K562 (cell line): ENCODE measurements around the gene ZMIZ1. TPM values are rescaled to one million over a fixed set of nuclear protein-coding genes. Genes with fewer than 3 reads are reported as not detected.

Experiments
- ATAC-seq: fragments of 200-7000 bp; cut with Tn5 transposase; 3 replicates; pipeline ENCODE4 v1.9.1; 2020; ENCODE audit warnings: moderate library complexity
- BruUV-seq: library from RNA; stranded (reverse); fragments of 400-500 nt; replicated peaks from 2 replicates; lab custom pipeline; 2021; lab: Mats Ljungman, UMichigan
- CTCF ChIA-PET: fragments of 300-600 bp; formaldehyde crosslinking; extraction: SDS; loops from one replicate; lab custom pipeline; 2021; ENCODE audit warnings: low intra/inter-chr PET ratio; lab: Yijun Ruan, JAX
- POLR2A ChIA-PET: fragments of 300-600, 350-650 bp; sonication (Branson Sonifier 250); formaldehyde crosslinking; extraction: SDS; loops from one replicate; lab custom pipeline; 2021; ENCODE audit warnings: antibody characterized with exemption, inconsistent platforms; lab: Yijun Ruan, JAX
- DNase-seq, 4 experiments: peaks; one replicate each; pipeline versions ENCODE4 v3.0.0 to v3.0.0-alpha.2; 2011 to 2018; ENCODE audit warnings: low spot score in 3 of 4, mixed read lengths in 3 of 4; ENCODE audit errors: extremely low read depth in 1 of 4
- FAIRE-seq: peaks from 2 replicates; lab custom pipeline; 2011; peaks lifted over from hg19 to GRCh38; lab: Jason Lieb, UNC
- H2AFZ ChIP-seq: 2 replicates; pipeline ENCODE4 v1.6.0; 2011; ENCODE audit warnings: low read depth, low read length, control low read depth, inconsistent platforms
- H3K27ac ChIP-seq: fragments of 200-600 bp; 3 replicates; pipeline ENCODE4 v1.8.0; 2011; ENCODE audit warnings: low read depth, mild to moderate bottlenecking, control low read depth, inconsistent platforms, low read length, moderate library complexity, mixed read lengths; ENCODE audit errors: extremely low read depth
- H3K27me3 ChIP-seq, 2 experiments: fragments of 300-600 bp in 1 of 2; 2 replicates in 1 of 2; 3 replicates in 1 of 2; pipeline versions ENCODE4 v1.6.0 to v1.8.0; 2011; ENCODE audit warnings: inconsistent platforms in 2 of 2, low read length in 2 of 2, mild to moderate bottlenecking in 1 of 2, mixed read lengths in 1 of 2, moderate library complexity in 1 of 2; ENCODE audit not compliant: control insufficient read depth in 2 of 2, insufficient read depth in 2 of 2
- H3K36me3 ChIP-seq: fragments of 300-600 bp; 3 replicates; pipeline ENCODE4 v1.8.0; 2011; ENCODE audit warnings: mild to moderate bottlenecking, low read length, inconsistent platforms; ENCODE audit not compliant: control insufficient read depth, insufficient read depth
- H3K4me1 ChIP-seq, 2 experiments: fragments of 200-600 bp in 1 of 2; replicated peaks in 1 of 2; 2 replicates in 1 of 2; 3 replicates in 1 of 2; pipeline versions ENCODE4 v1.5.1 to v1.8.0; 2011; ENCODE audit warnings: inconsistent platforms in 2 of 2, low read length in 2 of 2, mild to moderate bottlenecking in 1 of 2, mixed read lengths in 1 of 2, moderate library complexity in 1 of 2; ENCODE audit not compliant: control insufficient read depth in 2 of 2, insufficient read depth in 2 of 2
- H3K4me2 ChIP-seq: 2 replicates; pipeline ENCODE4 v1.6.1; 2011; ENCODE audit warnings: low read length, control low read depth, inconsistent platforms, mixed read lengths; ENCODE audit not compliant: insufficient read depth
- H3K4me3 ChIP-seq: fragments of 200-600 bp; sonication (generic), shearing (Covaris generic); 2 replicates; pipeline ENCODE4 v1.5.1; 2016; ENCODE audit warnings: control low read depth, inconsistent platforms
- H3K79me2 ChIP-seq: fragments of 200-600 bp; 3 replicates; pipeline ENCODE4 v1.8.0; 2011; ENCODE audit warnings: low read length, inconsistent platforms; ENCODE audit not compliant: control insufficient read depth, insufficient read depth
- H3K9ac ChIP-seq, 2 experiments: 2 replicates each; pipeline versions ENCODE4 v1.6.0 to v1.6.1; 2011; ENCODE audit warnings: low read depth in 2 of 2, low read length in 2 of 2, control low read depth in 1 of 2, inconsistent platforms in 1 of 2, mild to moderate bottlenecking in 1 of 2, mixed read lengths in 1 of 2; ENCODE audit not compliant: insufficient read depth in 1 of 2
- H3K9me1 ChIP-seq: one replicate; pipeline ENCODE4 v1.6.0; 2011; ENCODE audit warnings: inconsistent platforms, mild to moderate bottlenecking, low read length, moderate library complexity; ENCODE audit not compliant: control insufficient read depth, insufficient read depth
- H3K9me3 ChIP-seq: replicated peaks from 2 replicates; pipeline ENCODE4 v1.5.1; 2011; ENCODE audit warnings: low read depth, low read length, inconsistent platforms; ENCODE audit not compliant: control insufficient read depth, insufficient read depth
- H4K20me1 ChIP-seq: replicated peaks from 2 replicates; pipeline ENCODE4 v1.6.1; 2011; ENCODE audit warnings: low read length, inconsistent platforms, mixed read lengths; ENCODE audit not compliant: control insufficient read depth, insufficient read depth
- ARNT ChIP-seq, 2 experiments: fragments of 450-650 bp; IDR thresholded peaks; 2 replicates each; pipeline ENCODE4 v1.6.1; 2016; ENCODE audit warnings: mild to moderate bottlenecking in 1 of 2
- ATF6 ChIP-seq: sonication (generic); formaldehyde crosslinking; IDR thresholded peaks from 2 replicates; pipeline ENCODE4 v1.4.0; 2020; ENCODE audit warnings: mild to moderate bottlenecking, missing genetic modification reagents
- FOXM1 ChIP-seq, 2 experiments: fragments of 450-650 bp in 1 of 2; sonication (generic) in 1 of 2; formaldehyde crosslinking in 1 of 2; IDR thresholded peaks; 2 replicates each; pipeline versions ENCODE4 v1.6.1 to v1.9.0; 2017 to 2022; ENCODE audit warnings: low read depth in 2 of 2, mild to moderate bottlenecking in 2 of 2, missing genetic modification reagents in 1 of 2, moderate library complexity in 1 of 2
- KAT8 ChIP-seq: fragments of 450-650 bp; IDR thresholded peaks from 2 replicates; pipeline ENCODE4 v1.6.1; 2016; ENCODE audit warnings: low read depth, mild to moderate bottlenecking
- KDM1A ChIP-seq, 2 experiments: fragments of 450-650 bp; IDR thresholded peaks; 2 replicates each; pipeline ENCODE4 v1.6.1; 2016; ENCODE audit warnings: mild to moderate bottlenecking in 2 of 2
- LEF1 ChIP-seq: fragments of 450-650 bp; IDR thresholded peaks from 2 replicates; pipeline ENCODE4 v1.6.1; 2016; ENCODE audit warnings: mild to moderate bottlenecking
- MCM7 ChIP-seq, 2 experiments: fragments of 450-650 bp; IDR thresholded peaks; 2 replicates each; pipeline ENCODE4 v1.6.1; 2016 to 2018
- NCOA4 ChIP-seq: fragments of 450-650 bp; IDR thresholded peaks from 2 replicates; pipeline ENCODE4 v1.6.1; 2018; ENCODE audit warnings: mild to moderate bottlenecking; ENCODE audit not compliant: partially characterized antibody
- PHTF2 ChIP-seq: fragments of 250-450 bp; sonication (Bioruptor Pico); IDR thresholded peaks from 2 replicates; pipeline ENCODE4 v1.5.0; 2021; ENCODE audit warnings: mild to moderate bottlenecking
- RAD51 ChIP-seq: fragments of 450-650 bp; IDR thresholded peaks from 2 replicates; pipeline ENCODE4 v1.7.1; 2016; ENCODE audit warnings: low read depth, mild to moderate bottlenecking, borderline replicate concordance
- RHOXF2B ChIP-seq: fragments of 250-450 bp; sonication (Bioruptor Pico); conservative IDR thresholded peaks from 2 replicates; pipeline ENCODE4 v1.5.1; 2021
- TCF7 ChIP-seq: sonication (generic); IDR thresholded peaks from 2 replicates; pipeline ENCODE4 v1.6.1; 2016; ENCODE audit warnings: antibody characterized with exemption, borderline replicate concordance
- TEAD4 ChIP-seq, 2 experiments: sonication (generic) in 1 of 2; formaldehyde crosslinking in 1 of 2; IDR thresholded peaks; 2 replicates each; pipeline versions ENCODE4 v1.6.1 to v1.8.0; 2012 to 2022; ENCODE audit warnings: borderline replicate concordance in 1 of 2, inconsistent platforms in 1 of 2, low read length in 1 of 2, mild to moderate bottlenecking in 1 of 2, missing genetic modification reagents in 1 of 2
- ZBTB34 ChIP-seq: fragments of 250-450 bp; sonication (Bioruptor Pico); IDR thresholded peaks from 2 replicates; pipeline ENCODE4 v1.8.0; 2021; ENCODE audit warnings: mild to moderate bottlenecking, moderate library complexity
- ZBTB8A ChIP-seq: fragments of 450-650 bp; IDR thresholded peaks from 2 replicates; pipeline ENCODE4 v1.6.1; 2018; ENCODE audit warnings: mild to moderate bottlenecking, moderate library complexity; ENCODE audit not compliant: partially characterized antibody
- ZNF23 ChIP-seq: fragments of 250-450 bp; sonication (Bioruptor Pico); IDR thresholded peaks from 2 replicates; pipeline ENCODE4 v1.4.0; 2020; ENCODE audit warnings: mild to moderate bottlenecking
- ZNF444 ChIP-seq: fragments of 250-450 bp; sonication (Bioruptor Pico); IDR thresholded peaks from 2 replicates; pipeline ENCODE4 v1.4.0; 2020; ENCODE audit warnings: mild to moderate bottlenecking, moderate library complexity
- ZNF764 ChIP-seq: fragments of 250-450 bp; sonication (Bioruptor Pico); IDR thresholded peaks from 2 replicates; pipeline ENCODE4 v1.4.0; 2020; ENCODE audit warnings: low read depth, mild to moderate bottlenecking, moderate library complexity
- WGBS: fragments of 100-300 bp; shearing (Covaris generic); methylation state at CpG from one replicate; pipeline ENCODE4 v1.1.6; 2016; ENCODE audit warnings: low coverage, mixed read lengths; ENCODE audit not compliant: insufficient coverage; ENCODE audit errors: missing lambda C conversion rate; 5-methylcytosine and 5-hydroxymethylcytosine counted together
- in situ Hi-C: fragments of 300-500 bp; cut with MboI; formaldehyde crosslinking; loops from 4 replicates; pipeline ENCODE4 v1.15.0; 2018; ENCODE audit warnings: inconsistent platforms, mixed read lengths
- intact Hi-C: fragments of 100-400 bp; cut with micrococcal nuclease; formaldehyde crosslinking; loops from 2 replicates; pipeline ENCODE4 v1.14.2; 2022
- polyA plus RNA-seq, 8 experiments: library from polyadenylated mRNA; depleted of rRNA in 4 of 8; stranded (reverse) in 5 of 8; unstranded in 3 of 8; fragments of >200 nt; fragmentation: Nextera tagmentation in 2 of 8; fragmentation: Illumina TruSeq in 1 of 8; extraction: Ambion mirVana in 2 of 8; extraction: Trizol in 1 of 8; gene quantifications; 2 replicates each; pipeline versions ENCODE4 v1.2.1 to v1.2.3, GENCODE V29; 2011 to 2014; ENCODE audit warnings: inconsistent platforms in 1 of 8, missing spikeins in 1 of 8
- total RNA-seq, 7 experiments: library from RNA; depleted of rRNA in 6 of 7; stranded (reverse); fragments of >200 nt in 6 of 7; fragmentation: Illumina TruSeq in 2 of 7; extraction: Trizol in 2 of 7; gene quantifications; 2 replicates each; pipeline versions ENCODE4 v1.2.1 to v1.2.3, GENCODE V29; 2011 to 2021; ENCODE audit warnings: low replicate concordance in 1 of 7

ZMIZ1 gene
- total and polyA plus RNA-seq, 9 of the 15 experiments (the other 6 are each of a cell fraction or from before 2014, with no cell fraction given): 1.0 to 37.3 (median 4.3) TPM

- H3K9ac ChIP-seq: no peak overlapping the region
- ChIA-PET POLR2A (interaction anchor here (0.6 to 1.6 kb wide), 3 partner anchors 9 to 22 kb away, joined by 3 to 5 read pairs (median 3); no protein-coding TSS in a partner anchor), CTCF (no interaction called here)
- H3K4me1 ChIP-seq: peaks cover 0 to 7% of the 10 kb centered on the region in 2 experiments; a peak in 1 of 5 replicates
- FAIRE-seq (no peak), ATAC-seq (no peak), DNase-seq (no peak)
- H3K27ac ChIP-seq: no peak overlapping the region
- no peaks in the 10 kb centered on the region for H3K9me3 ChIP-seq
- peaks cover 29% of the 10 kb centered on the region for H4K20me1 ChIP-seq
- no peak overlapping the region for H3K4me3 ChIP-seq
- H3K79me2 ChIP-seq: no peaks in the 10 kb centered on the region
- no peak for TF ChIP-seq ZNF444 (CRISPR knock-in tag)
- no peak for TF ChIP-seq RHOXF2B (CRISPR knock-in tag)
- TF ChIP-seq KDM1A (IDR thresholded peaks at IDR 0.05): no peak
- TF ChIP-seq FOXM1 (IDR thresholded peaks at IDR 0.05; ENCODE audit: low read depth): no peak
- no peak for TF ChIP-seq FOXM1 (CRISPR knock-in tag; IDR thresholded peaks at IDR 0.05; ENCODE audit: low read depth)
- no peak for TF ChIP-seq ZNF23 (CRISPR knock-in tag)
- TF ChIP-seq LEF1: no peak
- no peak for TF ChIP-seq NCOA4
- no peak for TF ChIP-seq MCM7 (IDR thresholded peaks at IDR 0.05)
- TF ChIP-seq TEAD4 (IDR thresholded peaks at IDR 0.05; ENCODE audit: low read length): no peak
- TF ChIP-seq TEAD4 (CRISPR knock-in tag; IDR thresholded peaks at IDR 0.05; ENCODE audit: borderline replicate concordance): no peak
- TF ChIP-seq ZBTB34: no peak
- no peak for TF ChIP-seq ZBTB8A
- TF ChIP-seq ZNF764 (CRISPR knock-in tag): no peak
- TF ChIP-seq PHTF2 (CRISPR knock-in tag): no peak
- TF ChIP-seq TCF7: no peak
- TF ChIP-seq KAT8: no peak
- TF ChIP-seq RAD51: no peak
- no peak for TF ChIP-seq ATF6 (CRISPR knock-in tag)
- TF ChIP-seq ARNT (IDR thresholded peaks at IDR 0.05): no peak
- no peak overlapping the region for H2AFZ ChIP-seq
- H3K36me3 ChIP-seq: no peaks in the 10 kb centered on the region
- no TSS peak for BruUV-seq
- in situ Hi-C loops (no loop called here), intact Hi-C loops (no loop called here)
- H3K4me2 ChIP-seq: no peak overlapping the region
- WGBS: 71% methylated on average over 3 of the region's 3 CpGs
- no peaks in the 10 kb centered on the region for H3K27me3 ChIP-seq
- H3K9me1 ChIP-seq: no peaks in the 10 kb centered on the region
These were observed 193.4 kb downstream of the ZMIZ1 start for GRCh38 chr10:79262131-79262530.
